ENCODE results near the gene B4GALT5.
"Not testable (repeated sequence)": the region's sequence is repeated elsewhere in the genome, so short reads cannot be mapped to it uniquely, and the experiment has no call there.

Gene B4GALT5

GRCh38 chr20:49676581-49677291, 36.9 kb downstream of the B4GALT5 start:
- DNase-seq: no peak

- no peak for DNase-seq
These were observed 38.1 kb downstream of the B4GALT5 start for GRCh38 chr20:49675368-49676151.

- no peak for DNase-seq
These were observed 39.0 kb downstream of the B4GALT5 start for GRCh38 chr20:49674383-49675352.

GRCh38 chr20:49672096-49672664, 41.5 kb downstream of the B4GALT5 start:
- no peak for DNase-seq

- DNase-seq: no peak
These were observed 42.2 kb downstream of the B4GALT5 start for GRCh38 chr20:49671433-49671832.

GRCh38 chr20:49669601-49670189, 44.0 kb downstream of the B4GALT5 start:
- DNase-seq: no peak

GRCh38 chr20:49668878-49669195, 44.8 kb downstream of the B4GALT5 start:
- DNase-seq: not testable (repeated sequence)

- no peak for DNase-seq
These were observed 45.3 kb downstream of the B4GALT5 start for GRCh38 chr20:49668181-49668877.

GRCh38 chr20:49666911-49667310, 46.8 kb downstream of the B4GALT5 start:
- no peak for DNase-seq

GRCh38 chr20:49665796-49666195, 47.9 kb downstream of the B4GALT5 start:
- DNase-seq: no peak

GRCh38 chr20:49664612-49665313, 48.9 kb downstream of the B4GALT5 start:
- no peak for DNase-seq

GRCh38 chr20:49663112-49663511, 50.6 kb downstream of the B4GALT5 start:
- DNase-seq: no peak

GRCh38 chr20:49661560-49662329, 51.9 kb downstream of the B4GALT5 start:
- DNase-seq: no peak

GRCh38 chr20:49660912-49661311, 52.8 kb downstream of the B4GALT5 start:
- no peak for DNase-seq

GRCh38 chr20:49659056-49659455, 54.6 kb downstream of the B4GALT5 start:
- DNase-seq: no peak

GRCh38 chr20:49658508-49658907, 55.2 kb downstream of the B4GALT5 start:
- DNase-seq: no peak

- DNase-seq: no peak
These were observed 56.4 kb downstream of the B4GALT5 start for GRCh38 chr20:49657118-49657901.

GRCh38 chr20:49656304-49656703, 57.4 kb downstream of the B4GALT5 start:
- DNase-seq: no peak

- DNase-seq: no peak
These were observed 59.7 kb downstream of the B4GALT5 start for GRCh38 chr20:49653925-49654434.
